T-helper 9 cell (primary cell): ENCODE measurements around the gene RUSF1.
"Not testable (repeated sequence)": the region's sequence is repeated elsewhere in the genome, so short reads cannot be mapped to it uniquely, and the experiment has no call there.

Source experiments
- DNase-seq: peaks from one replicate; pipeline ENCODE4 v3.0.0-alpha.2; 2020

The RUSF1 gene

GRCh38 chr16:31513884-31514283 is 5.7 kb upstream of the RUSF1 start:
- no peak for DNase-seq

- no peak for DNase-seq
Measured at GRCh38 chr16:31513126-31513525, 4.9 kb upstream of the RUSF1 start.

GRCh38 chr16:31508706-31509195 is 560 bp upstream of the RUSF1 start:
- DNase-seq, result no peak

- DNase-seq, result peak; percentile 4
Measured at GRCh38 chr16:31507617-31507928, 618 bp downstream of the RUSF1 start.

GRCh38 chr16:31505483-31505882 is 2.7 kb downstream of the RUSF1 start:
- no peak for DNase-seq

- no peak for DNase-seq
Measured at GRCh38 chr16:31504159-31504558, 4.0 kb downstream of the RUSF1 start.

- not testable (repeated sequence) for DNase-seq
Measured at GRCh38 chr16:31503555-31503954, 4.6 kb downstream of the RUSF1 start.

- DNase-seq, result no peak
Measured at GRCh38 chr16:31502981-31503380, 5.2 kb downstream of the RUSF1 start.

GRCh38 chr16:31501966-31502348 is 6.2 kb downstream of the RUSF1 start:
- no peak for DNase-seq

GRCh38 chr16:31501226-31501965 is 6.8 kb downstream of the RUSF1 start:
- no peak for DNase-seq

GRCh38 chr16:31499928-31500327 is 8.3 kb downstream of the RUSF1 start:
- no peak for DNase-seq

GRCh38 chr16:31498493-31498892 is 9.7 kb downstream of the RUSF1 start:
- no peak for DNase-seq

- DNase-seq, result no peak
Measured at GRCh38 chr16:31496670-31497069, 11.5 kb downstream of the RUSF1 start.

GRCh38 chr16:31493506-31494125 is 14.6 kb downstream of the RUSF1 start:
- DNase-seq, result no peak

- DNase-seq, result no peak
Measured at GRCh38 chr16:31491778-31492418, 16.3 kb downstream of the RUSF1 start.

GRCh38 chr16:31489616-31490584 is 18.3 kb downstream of the RUSF1 start:
- DNase-seq, result no peak

GRCh38 chr16:31489298-31489564 is 19.0 kb downstream of the RUSF1 start:
- DNase-seq, result no peak

GRCh38 chr16:31488468-31489297 is 19.5 kb downstream of the RUSF1 start:
- no peak for DNase-seq

GRCh38 chr16:31487720-31488467 is 20.3 kb downstream of the RUSF1 start:
- peak; percentile 73 for DNase-seq

- no peak for DNase-seq
Measured at GRCh38 chr16:31487071-31487719, 21.0 kb downstream of the RUSF1 start.

GRCh38 chr16:31486045-31486444 is 22.1 kb downstream of the RUSF1 start:
- DNase-seq, result no peak
